IMR-90 (cell line): ENCODE data around the gene LPCAT2.

Experiments used
- MXI1 ChIP-seq: IDR thresholded peaks from 2 replicates; pipeline ENCODE4 v1.6.1; 2012; ENCODE audit warnings: low read depth, mild to moderate bottlenecking, low read length, moderate library complexity, borderline replicate concordance
- POLR2A ChIP-seq: IDR thresholded peaks from 2 replicates; pipeline ENCODE4 v1.6.1; 2012; ENCODE audit warnings: mild to moderate bottlenecking, low read depth, low read length
- RCOR1 ChIP-seq: IDR thresholded peaks from 2 replicates; pipeline ENCODE4 v1.6.1; 2012; ENCODE audit warnings: mild to moderate bottlenecking, low read length, improper control_type of control experiment; ENCODE audit not compliant: insufficient replicate concordance
- SMC3 ChIP-seq: fragments of 150-350 bp; IDR thresholded peaks from 2 replicates; pipeline ENCODE4 v1.6.1; 2016; ENCODE audit warnings: low read depth, mild to moderate bottlenecking, antibody characterized with exemption, low read length, moderate library complexity
- TF ChIP-seq, protein P1 (sequence below): conservative IDR thresholded peaks from 2 replicates; pipeline ENCODE4 v1.5.1; 2012; ENCODE audit warnings: mild to moderate bottlenecking, low read depth, low read length, improper control_type of control experiment

DNA sequence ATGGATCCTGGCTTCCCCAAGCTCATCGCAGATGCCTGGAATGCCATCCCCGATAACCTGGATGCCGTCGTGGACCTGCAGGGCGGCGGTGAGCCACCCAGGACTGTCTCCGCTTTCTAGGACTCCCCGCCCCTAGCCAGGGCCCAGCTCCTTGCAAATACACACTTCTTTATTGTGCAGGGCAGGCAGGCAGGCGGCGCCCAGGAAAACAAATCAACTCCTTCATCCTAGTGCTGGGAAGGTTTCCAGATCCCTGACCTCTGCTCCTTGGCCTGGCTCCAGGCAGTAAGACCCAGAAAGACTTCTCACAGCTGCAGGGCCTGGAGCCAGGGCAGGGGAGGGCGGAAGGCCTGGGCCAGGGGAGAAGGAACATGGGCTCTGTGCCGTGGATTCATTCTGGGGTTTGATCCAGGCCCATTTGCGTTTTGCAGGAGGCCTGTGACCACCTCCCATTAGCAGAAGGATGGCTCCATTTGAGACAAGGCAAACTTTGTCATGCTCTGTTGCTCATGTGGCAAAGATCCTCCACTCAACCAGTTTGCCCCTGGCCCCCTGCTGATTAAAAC, 6.0 kb upstream of the LPCAT2 start:
- TF ChIP-seq, protein P1, sequence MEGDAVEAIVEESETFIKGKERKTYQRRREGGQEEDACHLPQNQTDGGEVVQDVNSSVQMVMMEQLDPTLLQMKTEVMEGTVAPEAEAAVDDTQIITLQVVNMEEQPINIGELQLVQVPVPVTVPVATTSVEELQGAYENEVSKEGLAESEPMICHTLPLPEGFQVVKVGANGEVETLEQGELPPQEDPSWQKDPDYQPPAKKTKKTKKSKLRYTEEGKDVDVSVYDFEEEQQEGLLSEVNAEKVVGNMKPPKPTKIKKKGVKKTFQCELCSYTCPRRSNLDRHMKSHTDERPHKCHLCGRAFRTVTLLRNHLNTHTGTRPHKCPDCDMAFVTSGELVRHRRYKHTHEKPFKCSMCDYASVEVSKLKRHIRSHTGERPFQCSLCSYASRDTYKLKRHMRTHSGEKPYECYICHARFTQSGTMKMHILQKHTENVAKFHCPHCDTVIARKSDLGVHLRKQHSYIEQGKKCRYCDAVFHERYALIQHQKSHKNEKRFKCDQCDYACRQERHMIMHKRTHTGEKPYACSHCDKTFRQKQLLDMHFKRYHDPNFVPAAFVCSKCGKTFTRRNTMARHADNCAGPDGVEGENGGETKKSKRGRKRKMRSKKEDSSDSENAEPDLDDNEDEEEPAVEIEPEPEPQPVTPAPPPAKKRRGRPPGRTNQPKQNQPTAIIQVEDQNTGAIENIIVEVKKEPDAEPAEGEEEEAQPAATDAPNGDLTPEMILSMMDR, result no peak
- no peak for TF ChIP-seq SMC3
- TF ChIP-seq RCOR1, result no peak
- no peak for TF ChIP-seq POLR2A
- 0 out of 2 replicates have a peak, but pooled peaks have one; percentile 41 for TF ChIP-seq MXI1
